GM12872 (cell line): ENCODE data around the gene NCAM1.

ENCODE experiments used
- TF ChIP-seq, protein P1 (sequence below): IDR thresholded peaks from 3 replicates; pipeline ENCODE4 v1.5.1; 2011; ENCODE audit warnings: low read depth, mild to moderate bottlenecking, low read length, moderate library complexity; ENCODE audit not compliant: insufficient read depth

Gene NCAM1

DNA sequence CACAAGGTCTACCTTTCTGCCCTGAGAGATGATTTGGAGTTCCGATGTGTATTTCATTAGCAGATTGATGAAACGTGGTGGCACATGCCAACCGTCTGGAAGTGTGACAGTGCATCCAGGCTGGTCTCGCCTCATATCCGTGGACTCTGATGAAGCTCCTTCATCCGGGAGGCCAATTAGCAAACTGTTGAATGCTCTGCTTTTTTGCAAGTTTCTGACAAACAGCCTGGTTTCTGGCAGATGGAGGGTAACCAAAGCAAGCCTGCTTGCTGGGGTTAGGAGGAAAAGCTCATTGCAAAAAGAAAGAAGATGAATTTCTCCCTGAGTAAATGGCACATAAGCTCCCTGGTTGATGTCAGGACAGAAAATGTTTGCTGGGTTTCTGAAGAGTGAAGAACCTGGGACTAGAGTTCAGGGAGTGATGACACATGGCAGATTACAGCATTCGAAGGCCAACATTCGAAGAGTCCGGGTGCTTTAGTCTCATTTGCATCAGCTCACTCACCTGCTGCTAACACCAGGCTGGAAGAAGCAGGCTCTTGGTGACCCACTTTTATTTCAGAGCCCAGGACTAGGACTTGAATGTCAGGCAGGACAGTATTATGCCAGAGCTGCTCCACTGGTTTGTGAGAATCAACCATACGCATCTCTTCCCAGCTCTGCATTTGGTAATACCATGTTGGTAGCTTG is 217.3 kb downstream of the NCAM1 start:
- TF ChIP-seq, protein P1, sequence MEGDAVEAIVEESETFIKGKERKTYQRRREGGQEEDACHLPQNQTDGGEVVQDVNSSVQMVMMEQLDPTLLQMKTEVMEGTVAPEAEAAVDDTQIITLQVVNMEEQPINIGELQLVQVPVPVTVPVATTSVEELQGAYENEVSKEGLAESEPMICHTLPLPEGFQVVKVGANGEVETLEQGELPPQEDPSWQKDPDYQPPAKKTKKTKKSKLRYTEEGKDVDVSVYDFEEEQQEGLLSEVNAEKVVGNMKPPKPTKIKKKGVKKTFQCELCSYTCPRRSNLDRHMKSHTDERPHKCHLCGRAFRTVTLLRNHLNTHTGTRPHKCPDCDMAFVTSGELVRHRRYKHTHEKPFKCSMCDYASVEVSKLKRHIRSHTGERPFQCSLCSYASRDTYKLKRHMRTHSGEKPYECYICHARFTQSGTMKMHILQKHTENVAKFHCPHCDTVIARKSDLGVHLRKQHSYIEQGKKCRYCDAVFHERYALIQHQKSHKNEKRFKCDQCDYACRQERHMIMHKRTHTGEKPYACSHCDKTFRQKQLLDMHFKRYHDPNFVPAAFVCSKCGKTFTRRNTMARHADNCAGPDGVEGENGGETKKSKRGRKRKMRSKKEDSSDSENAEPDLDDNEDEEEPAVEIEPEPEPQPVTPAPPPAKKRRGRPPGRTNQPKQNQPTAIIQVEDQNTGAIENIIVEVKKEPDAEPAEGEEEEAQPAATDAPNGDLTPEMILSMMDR = no peak

DNA sequence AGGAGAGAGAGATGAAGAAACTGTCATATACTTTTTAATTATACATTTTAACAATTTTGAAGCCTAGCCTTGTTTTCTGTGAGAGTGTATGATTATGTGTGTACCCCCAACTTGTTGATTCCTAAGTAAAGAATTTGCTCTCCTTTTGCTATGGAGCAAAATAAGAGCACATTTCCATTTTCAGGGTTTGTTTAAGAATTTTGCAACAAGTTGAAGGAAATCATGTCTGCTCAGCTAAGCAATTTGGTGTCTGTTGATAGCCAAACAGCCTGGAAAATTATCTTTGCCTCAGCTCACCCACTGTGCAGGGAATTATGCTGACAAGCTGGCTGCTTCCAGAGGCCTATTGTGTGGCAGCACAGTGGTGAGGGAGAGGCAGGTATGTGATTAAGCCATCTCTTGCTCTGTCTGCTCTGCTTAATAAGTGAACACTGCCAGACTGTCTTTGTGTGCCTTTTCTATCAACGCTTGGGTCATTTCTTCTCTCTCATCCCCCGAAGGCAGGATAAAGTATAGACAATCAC is 218.0 kb downstream of the NCAM1 start:
- TF ChIP-seq, protein P1 = no peak

GRCh38 chr11:113181094-113181493 is 219.9 kb downstream of the NCAM1 start:
- TF ChIP-seq, protein P1 = no peak

DNA sequence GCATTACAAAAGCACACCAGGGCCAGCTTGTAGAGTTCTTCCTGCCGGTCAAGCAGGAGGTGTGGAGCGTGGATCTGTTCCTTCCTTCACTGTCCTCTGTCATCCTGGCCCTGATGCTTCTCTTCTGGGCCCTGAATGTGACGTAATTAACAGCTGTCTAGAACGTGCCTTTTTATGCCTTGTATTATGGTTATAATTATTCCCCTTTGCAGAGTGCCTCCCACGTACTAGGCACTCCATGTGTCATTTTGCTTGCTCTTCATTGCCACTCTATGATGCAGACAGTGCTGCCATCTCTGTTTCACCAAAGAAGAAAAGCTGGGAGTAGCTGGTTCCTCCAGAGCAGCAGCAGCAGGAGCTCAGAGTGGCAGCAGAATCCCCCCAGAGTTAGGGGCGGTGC is 221.1 kb downstream of the NCAM1 start:
- TF ChIP-seq, protein P1 = no peak

GRCh38 chr11:113184498-113184897 is 223.3 kb downstream of the NCAM1 start:
- TF ChIP-seq, protein P1 = no peak

- TF ChIP-seq, protein P1 = no peak
Observed at GRCh38 chr11:113188371-113188834, 227.2 kb downstream of the NCAM1 start.

- TF ChIP-seq, protein P1 = no peak
Observed at GRCh38 chr11:113189909-113190667, 228.9 kb downstream of the NCAM1 start.
